ENCODE results near the gene CPT2. TPM values are rescaled to one million over a fixed set of nuclear protein-coding genes. Genes with fewer than 3 reads are reported as not detected.

The CPT2 gene
- total and polyA plus RNA-seq, 2 of the 4 experiments (the other 2 are of a cell fraction) = 15.8 to 16.0 TPM

DNA sequence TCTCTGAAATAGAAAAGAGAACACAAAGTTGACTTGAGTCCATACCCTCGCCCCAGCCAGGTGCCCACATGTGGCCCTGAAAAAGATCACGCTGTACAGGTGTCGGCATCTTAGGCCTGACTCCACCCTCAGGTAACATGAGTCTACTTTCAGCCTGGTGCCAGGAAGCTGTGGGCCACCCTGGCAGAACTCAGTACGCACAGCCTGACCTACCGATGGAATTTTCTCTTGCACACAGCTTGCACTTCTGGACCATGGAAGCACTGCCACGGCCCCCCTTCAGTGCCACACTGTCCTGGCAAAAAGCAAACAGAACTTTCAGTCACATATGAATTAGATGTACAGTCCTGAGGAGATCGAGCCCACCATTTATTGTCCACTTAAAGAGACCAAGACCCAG, 21.6 kb downstream of the CPT2 start:
- no peak overlapping the region for H3K27ac ChIP-seq (ENCODE audit: insufficient read depth, low read length)
- peaks cover 21% of the 10 kb centered on the region for H3K9me1 ChIP-seq (ENCODE audit: insufficient read depth, low read length)
- H2AK9ac ChIP-seq (replicated peaks; ENCODE audit: low read depth, low read length, poor library complexity) = no peak overlapping the region
- POLR2A ChIA-PET (ENCODE audit: unreplicated experiment) = no interaction called here
- no peak overlapping the region for H2AFZ ChIP-seq (replicated peaks; ENCODE audit: low read length, poor library complexity)
- peaks cover 30% of the 10 kb centered on the region for H3K36me3 ChIP-seq (ENCODE audit: control insufficient read depth, insufficient read depth, low read length)
- in situ Hi-C loops (cut with MboI; ENCODE audit: low sequenced_read_pairs) = no loop called here
- no TSS peak for BruUV-seq (replicated peaks)
- no peaks in the 10 kb centered on the region for H3K27me3 ChIP-seq (ENCODE audit: control insufficient read depth, insufficient read depth, low read length)
- intact Hi-C loops (cut with micrococcal nuclease) = no loop called here
- H4K91ac ChIP-seq (ENCODE audit: insufficient read depth, low read depth, low read length) = no peak overlapping the region
- H2BK15ac ChIP-seq (ENCODE audit: low read depth, low read length) = no peak overlapping the region
- no peak overlapping the region for H2AK5ac ChIP-seq (ENCODE audit: low read depth, low read length)
- H3K4me1 ChIP-seq (ENCODE audit: control insufficient read depth, insufficient read depth, low read length) = peaks cover 8% of the 10 kb centered on the region
- no peak for DNase-seq
- H4K20me1 ChIP-seq (ENCODE audit: insufficient read depth, low read length) = no peaks in the 10 kb centered on the region
- H3K18ac ChIP-seq (ENCODE audit: low read depth, low read length) = no peak overlapping the region
- H3K9ac ChIP-seq (ENCODE audit: low read depth, low read length) = no peak overlapping the region
- no peak overlapping the region for H3K23ac ChIP-seq (ENCODE audit: low read depth, low read length)
- H3K14ac ChIP-seq (replicated peaks; ENCODE audit: low read depth, low read length) = no peak overlapping the region
- H3K4ac ChIP-seq (ENCODE audit: low read depth, low read length) = no peak overlapping the region
- no peak overlapping the region for H3K4me3 ChIP-seq (ENCODE audit: insufficient read depth, low read depth, low read length)
- WGBS, 2 experiments (ENCODE audit: extremely low coverage in 2 of 2, insufficient read length in 1 of 2) = 100% methylated on average over 5 of the region's 7 CpGs; no CpG with 5 or more reads in 1 of the 2 experiments
- no peak overlapping the region for H2BK120ac ChIP-seq (ENCODE audit: low read depth, low read length)
- CTCF ChIA-PET = no interaction called here
- H4K8ac ChIP-seq (ENCODE audit: low read depth in 2 of 2, low read length in 2 of 2) = no peak overlapping the region
- H2BK5ac ChIP-seq (ENCODE audit: low read depth, low read length, poor library complexity, severe bottlenecking) = no peak overlapping the region
- H2BK20ac ChIP-seq (ENCODE audit: low read depth, low read length) = no peak overlapping the region
- H3K4me2 ChIP-seq (ENCODE audit: low read depth, low read length) = no peak overlapping the region
- H3K9me3 ChIP-seq (ENCODE audit: control insufficient read depth, insufficient read depth, low read length) = no peaks in the 10 kb centered on the region
- TF ChIP-seq SMC3 (IDR thresholded peaks at IDR 0.05; ENCODE audit: low read depth, low read length) (no peak), BHLHE40 (IDR thresholded peaks at IDR 0.05; ENCODE audit: low read depth, low read length) (no peak), RFX5 (IDR thresholded peaks at IDR 0.05; ENCODE audit: low read depth, low read length) (no peak), MAFK (IDR thresholded peaks at IDR 0.05; ENCODE audit: low read depth, low read length) (no peak), POLR2A (IDR thresholded peaks at IDR 0.05; ENCODE audit: low read depth, low read length) (no peak), FOS (IDR thresholded peaks at IDR 0.05; ENCODE audit: low read depth, low read length) (no peak)
- TF ChIP-seq, protein P1, sequence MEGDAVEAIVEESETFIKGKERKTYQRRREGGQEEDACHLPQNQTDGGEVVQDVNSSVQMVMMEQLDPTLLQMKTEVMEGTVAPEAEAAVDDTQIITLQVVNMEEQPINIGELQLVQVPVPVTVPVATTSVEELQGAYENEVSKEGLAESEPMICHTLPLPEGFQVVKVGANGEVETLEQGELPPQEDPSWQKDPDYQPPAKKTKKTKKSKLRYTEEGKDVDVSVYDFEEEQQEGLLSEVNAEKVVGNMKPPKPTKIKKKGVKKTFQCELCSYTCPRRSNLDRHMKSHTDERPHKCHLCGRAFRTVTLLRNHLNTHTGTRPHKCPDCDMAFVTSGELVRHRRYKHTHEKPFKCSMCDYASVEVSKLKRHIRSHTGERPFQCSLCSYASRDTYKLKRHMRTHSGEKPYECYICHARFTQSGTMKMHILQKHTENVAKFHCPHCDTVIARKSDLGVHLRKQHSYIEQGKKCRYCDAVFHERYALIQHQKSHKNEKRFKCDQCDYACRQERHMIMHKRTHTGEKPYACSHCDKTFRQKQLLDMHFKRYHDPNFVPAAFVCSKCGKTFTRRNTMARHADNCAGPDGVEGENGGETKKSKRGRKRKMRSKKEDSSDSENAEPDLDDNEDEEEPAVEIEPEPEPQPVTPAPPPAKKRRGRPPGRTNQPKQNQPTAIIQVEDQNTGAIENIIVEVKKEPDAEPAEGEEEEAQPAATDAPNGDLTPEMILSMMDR (conservative IDR thresholded peaks at IDR 0.05; ENCODE audit: low read depth, low read length) = no peak
- TF ChIP-seq, protein P2, sequence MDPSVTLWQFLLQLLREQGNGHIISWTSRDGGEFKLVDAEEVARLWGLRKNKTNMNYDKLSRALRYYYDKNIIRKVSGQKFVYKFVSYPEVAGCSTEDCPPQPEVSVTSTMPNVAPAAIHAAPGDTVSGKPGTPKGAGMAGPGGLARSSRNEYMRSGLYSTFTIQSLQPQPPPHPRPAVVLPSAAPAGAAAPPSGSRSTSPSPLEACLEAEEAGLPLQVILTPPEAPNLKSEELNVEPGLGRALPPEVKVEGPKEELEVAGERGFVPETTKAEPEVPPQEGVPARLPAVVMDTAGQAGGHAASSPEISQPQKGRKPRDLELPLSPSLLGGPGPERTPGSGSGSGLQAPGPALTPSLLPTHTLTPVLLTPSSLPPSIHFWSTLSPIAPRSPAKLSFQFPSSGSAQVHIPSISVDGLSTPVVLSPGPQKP (IDR thresholded peaks at IDR 0.05; ENCODE audit: borderline replicate concordance, low read depth, low read length) = no peak
- TF ChIP-seq, protein P3, sequence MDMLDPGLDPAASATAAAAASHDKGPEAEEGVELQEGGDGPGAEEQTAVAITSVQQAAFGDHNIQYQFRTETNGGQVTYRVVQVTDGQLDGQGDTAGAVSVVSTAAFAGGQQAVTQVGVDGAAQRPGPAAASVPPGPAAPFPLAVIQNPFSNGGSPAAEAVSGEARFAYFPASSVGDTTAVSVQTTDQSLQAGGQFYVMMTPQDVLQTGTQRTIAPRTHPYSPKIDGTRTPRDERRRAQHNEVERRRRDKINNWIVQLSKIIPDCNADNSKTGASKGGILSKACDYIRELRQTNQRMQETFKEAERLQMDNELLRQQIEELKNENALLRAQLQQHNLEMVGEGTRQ (IDR thresholded peaks at IDR 0.05; ENCODE audit: low read depth, low read length) = no peak
- H3K56ac ChIP-seq (ENCODE audit: extremely low read depth, insufficient read depth, low read length) = no peak overlapping the region
- peaks cover 19 to 38% of the 10 kb centered on the region in 2 experiments for H3K79me1 ChIP-seq (ENCODE audit: low read depth in 1 of 2, low read length in 2 of 2)
- dilution Hi-C loops (cut with HindIII; ENCODE audit: low sequenced_read_pairs, unreplicated experiment) = no loop called here
- ATAC-seq (ENCODE audit: low read depth) = no peak
- no peak overlapping the region for H4K5ac ChIP-seq (ENCODE audit: low read depth, low read length)
